ENCODE measurements around the gene NRG3.

DNA sequence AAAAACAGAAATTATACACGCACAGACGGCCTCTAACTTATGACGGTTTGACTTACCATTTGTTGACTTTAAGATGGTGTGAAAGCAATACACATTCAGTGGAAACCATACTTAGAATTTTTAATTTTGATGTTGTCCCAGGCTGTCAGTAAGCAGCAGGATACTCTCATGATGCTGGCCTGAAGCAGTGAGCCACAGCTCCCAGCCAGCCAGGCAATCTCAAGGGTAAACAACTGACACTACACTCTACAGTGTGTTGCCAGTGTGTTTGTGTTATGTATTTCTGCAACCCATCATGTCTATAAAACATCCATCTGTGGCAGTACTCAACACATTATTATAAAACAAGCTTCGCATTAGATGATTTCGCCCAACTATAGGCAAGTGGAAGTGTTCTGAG is 747.5 kb downstream of the NRG3 start:
- TF ChIP-seq FOXP2 (optimal IDR thresholded peaks at IDR 0.05; ENCODE audit: control extremely low read depth, extremely low read length, insufficient read depth) (no peak), POLR2AphosphoS5 (IDR thresholded peaks at IDR 0.05; ENCODE audit: borderline replicate concordance, low read depth, low read length) (no peak)

Data from SK-N-MC (cell line).